DMS153 (cell line): Measurements from ENCODE around the gene METTL15.
"Not testable (repeated sequence)": the region's sequence is repeated elsewhere in the genome, so short reads cannot be mapped to it uniquely, and the experiment has no call there.

Experiments
- DNase-seq: peaks from one replicate; lab custom pipeline; 2025; lab: John Stamatoyannopoulos, UW

Gene METTL15

GRCh38 chr11:28110108-28110820, 2.1 kb downstream of the METTL15 start:
- DNase-seq: peak; percentile 31

GRCh38 chr11:28110821-28111200, 2.6 kb downstream of the METTL15 start:
- no peak for DNase-seq

- no peak for DNase-seq
Measured at GRCh38 chr11:28114116-28114515, 5.9 kb downstream of the METTL15 start.

GRCh38 chr11:28114731-28115130, 6.5 kb downstream of the METTL15 start:
- no peak for DNase-seq

- no peak for DNase-seq
Measured at GRCh38 chr11:28117712-28118111, 9.5 kb downstream of the METTL15 start.

GRCh38 chr11:28123151-28123581, 15.0 kb downstream of the METTL15 start:
- DNase-seq: no peak

- DNase-seq: no peak
Measured at GRCh38 chr11:28132548-28132947, 24.4 kb downstream of the METTL15 start.

- no peak for DNase-seq
Measured at GRCh38 chr11:28133146-28133545, 25.0 kb downstream of the METTL15 start.

GRCh38 chr11:28136157-28136556, 28.0 kb downstream of the METTL15 start:
- DNase-seq: not testable (repeated sequence)

- no peak for DNase-seq
Measured at GRCh38 chr11:28137366-28137765, 29.2 kb downstream of the METTL15 start.

- no peak for DNase-seq
Measured at GRCh38 chr11:28137832-28138231, 29.6 kb downstream of the METTL15 start.

GRCh38 chr11:28139841-28140415, 31.7 kb downstream of the METTL15 start:
- DNase-seq: no peak

GRCh38 chr11:28140689-28141455, 32.7 kb downstream of the METTL15 start:
- DNase-seq: no peak

- no peak for DNase-seq
Measured at GRCh38 chr11:28142724-28143123, 34.5 kb downstream of the METTL15 start.

GRCh38 chr11:28144808-28145207, 36.6 kb downstream of the METTL15 start:
- no peak for DNase-seq

GRCh38 chr11:28146123-28146751, 38.0 kb downstream of the METTL15 start:
- no peak for DNase-seq

GRCh38 chr11:28152743-28153142, 44.6 kb downstream of the METTL15 start:
- DNase-seq: no peak

- DNase-seq: no peak
Measured at GRCh38 chr11:28153586-28153985, 45.4 kb downstream of the METTL15 start.

GRCh38 chr11:28168718-28169117, 60.5 kb downstream of the METTL15 start:
- no peak for DNase-seq

- DNase-seq: no peak
Measured at GRCh38 chr11:28169816-28170215, 61.6 kb downstream of the METTL15 start.

GRCh38 chr11:28170759-28171158, 62.6 kb downstream of the METTL15 start:
- no peak for DNase-seq

GRCh38 chr11:28176351-28176750, 68.2 kb downstream of the METTL15 start:
- DNase-seq: no peak

- DNase-seq: no peak
Measured at GRCh38 chr11:28195449-28195848, 87.3 kb downstream of the METTL15 start.
